Measurements from ENCODE around the gene LEAP2. TPM values are rescaled to one million over a fixed set of nuclear protein-coding genes. Genes with fewer than 3 reads are reported as not detected.
A peak's percentile ranks its signal among the peaks of the same experiment; 100 is the strongest.

The LEAP2 gene
- total and polyA plus RNA-seq, 10 of the 15 experiments (the other 5 are each of a cell fraction or from before 2014, with no cell fraction given), result 1.9 to 8.8 (median 2.3) TPM

GRCh38 chr5:132886064-132886823 is 12.8 kb downstream of the LEAP2 start:
- RAD21 ChIA-PET (ENCODE audit: unreplicated experiment), result no interaction called here
- DNase-seq (ENCODE audit: low read depth, low spot score) (no peak), FAIRE-seq (no peak), ATAC-seq (peak; percentile 46; the same call in 1 of the 3 replicates)
- POLR2A ChIA-PET, result no interaction called here
- H2AFZ ChIP-seq (ENCODE audit: control insufficient read depth, low read depth, low read length), result no peak overlapping the region
- no peak overlapping the region for H3K4me2 ChIP-seq (ENCODE audit: control insufficient read depth, insufficient read depth)
- BruUV-seq (replicated peaks), result TSS peak; percentile 30
- no peaks in the 10 kb centered on the region for H3K27me3 ChIP-seq (replicated peaks in 1 of 2; ENCODE audit: control insufficient read depth in 2 of 2, insufficient read depth in 2 of 2, low read length in 1 of 2)
- no peaks in the 10 kb centered on the region for H4K20me1 ChIP-seq (ENCODE audit: control insufficient read depth, insufficient read depth)
- CTCF ChIA-PET, result no interaction called here
- SMC1A ChIA-PET (ENCODE audit: uncharacterized antibody, unreplicated experiment), result interaction anchor here (1.0 kb wide), 1 partner anchor 50 kb away, joined by 4 read pairs; no protein-coding TSS in a partner anchor
- intact Hi-C loops (cut with micrococcal nuclease; ENCODE audit: unreplicated experiment), result loop anchor here (10.0 kb wide), 1 partner anchor 271 kb away; no protein-coding TSS in a partner anchor
- no peak overlapping the region for H3K4me3 ChIP-seq
- TF ChIP-seq E2F8 (IDR thresholded peaks at IDR 0.05; ENCODE audit: low read depth, partially characterized antibody) (no peak), POU2F2 (IDR thresholded peaks at IDR 0.05; ENCODE audit: borderline replicate concordance, low read depth, low read length) (peak; percentile 68; the same call in 2 of the 3 replicates)
- H3K27ac ChIP-seq (ENCODE audit: control insufficient read depth, insufficient read depth), result no peak overlapping the region
- H3K36me3 ChIP-seq (ENCODE audit: control insufficient read depth in 2 of 2, insufficient read depth in 2 of 2, low read length in 1 of 2), result peaks cover 4 to 14% of the 10 kb centered on the region in 2 experiments; a peak in 3 of 4 replicates
- H3K9me3 ChIP-seq (replicated peaks; ENCODE audit: control insufficient read depth, insufficient read depth, low read length), result no peaks in the 10 kb centered on the region
- no peaks in the 10 kb centered on the region for H3K79me2 ChIP-seq (ENCODE audit: control insufficient read depth, insufficient read depth, low read length)
- no peaks in the 10 kb centered on the region for H3K4me1 ChIP-seq (ENCODE audit: control insufficient read depth, insufficient read depth, low read length)
- no peak overlapping the region for H3K9ac ChIP-seq (ENCODE audit: control insufficient read depth, insufficient read depth, low read length)
- in situ Hi-C loops (cut with MboI), result no loop called here
- WGBS (ENCODE audit: insufficient coverage, insufficient replicate concordance, low lambda C conversion rate, missing lambda C conversion rate), result 86% methylated on average over 11 of the region's 11 CpGs

Data from GM12878 (cell line).